ENCODE measurements around the gene PC. TPM values are rescaled to one million over a fixed set of nuclear protein-coding genes. Genes with fewer than 3 reads are reported as not detected.
"Not testable (repeated sequence)": the region's sequence is repeated elsewhere in the genome, so short reads cannot be mapped to it uniquely, and the experiment has no call there.

The PC gene
- total RNA-seq, 1 experiment from 2014 or later, result 40.5 TPM

DNA sequence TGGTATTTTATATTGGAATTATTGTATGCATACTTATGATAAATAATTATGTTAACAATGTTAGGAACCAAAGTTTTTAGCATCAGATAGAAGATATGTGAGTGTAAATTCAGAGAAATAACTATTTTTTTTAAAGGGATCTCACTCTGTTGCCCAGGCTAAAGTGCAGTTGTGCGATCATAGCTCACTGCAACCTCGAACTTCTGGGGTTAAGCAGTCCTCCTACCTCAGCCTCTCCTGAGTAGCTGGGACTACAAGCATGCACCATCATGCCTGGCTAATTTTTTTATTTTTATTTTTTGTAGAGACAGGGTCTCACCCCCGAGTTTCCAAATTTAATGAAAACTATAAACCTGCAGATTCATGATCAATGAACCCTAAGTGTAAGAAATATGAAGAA is 148.6 kb downstream of the PC start:
- no peak overlapping the region for H3K27ac Mint-ChIP-seq (ENCODE audit: unreplicated experiment)
- CTCF ChIA-PET, result no interaction called here
- TF ChIP-seq, protein P1, sequence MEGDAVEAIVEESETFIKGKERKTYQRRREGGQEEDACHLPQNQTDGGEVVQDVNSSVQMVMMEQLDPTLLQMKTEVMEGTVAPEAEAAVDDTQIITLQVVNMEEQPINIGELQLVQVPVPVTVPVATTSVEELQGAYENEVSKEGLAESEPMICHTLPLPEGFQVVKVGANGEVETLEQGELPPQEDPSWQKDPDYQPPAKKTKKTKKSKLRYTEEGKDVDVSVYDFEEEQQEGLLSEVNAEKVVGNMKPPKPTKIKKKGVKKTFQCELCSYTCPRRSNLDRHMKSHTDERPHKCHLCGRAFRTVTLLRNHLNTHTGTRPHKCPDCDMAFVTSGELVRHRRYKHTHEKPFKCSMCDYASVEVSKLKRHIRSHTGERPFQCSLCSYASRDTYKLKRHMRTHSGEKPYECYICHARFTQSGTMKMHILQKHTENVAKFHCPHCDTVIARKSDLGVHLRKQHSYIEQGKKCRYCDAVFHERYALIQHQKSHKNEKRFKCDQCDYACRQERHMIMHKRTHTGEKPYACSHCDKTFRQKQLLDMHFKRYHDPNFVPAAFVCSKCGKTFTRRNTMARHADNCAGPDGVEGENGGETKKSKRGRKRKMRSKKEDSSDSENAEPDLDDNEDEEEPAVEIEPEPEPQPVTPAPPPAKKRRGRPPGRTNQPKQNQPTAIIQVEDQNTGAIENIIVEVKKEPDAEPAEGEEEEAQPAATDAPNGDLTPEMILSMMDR (IDR thresholded peaks at IDR 0.05; ENCODE audit: unreplicated experiment), result no peak
- no peaks in the 10 kb centered on the region for H3K9me3 Mint-ChIP-seq (ENCODE audit: low read depth, unreplicated experiment)
- no peaks in the 10 kb centered on the region for H3K36me3 Mint-ChIP-seq (ENCODE audit: insufficient read depth, unreplicated experiment)
- H3K4me3 Mint-ChIP-seq (ENCODE audit: low read depth, unreplicated experiment), result no peak overlapping the region
- no TSS peak for BruUV-seq (replicated peaks)
- H3K4me1 Mint-ChIP-seq (ENCODE audit: low read depth, unreplicated experiment), result peaks cover 3% of the 10 kb centered on the region
- no peak for DNase-seq
- no peaks in the 10 kb centered on the region for H3K27me3 Mint-ChIP-seq (ENCODE audit: unreplicated experiment)
- intact Hi-C loops (cut with micrococcal nuclease; ENCODE audit: unreplicated experiment), result no loop called here

DNA sequence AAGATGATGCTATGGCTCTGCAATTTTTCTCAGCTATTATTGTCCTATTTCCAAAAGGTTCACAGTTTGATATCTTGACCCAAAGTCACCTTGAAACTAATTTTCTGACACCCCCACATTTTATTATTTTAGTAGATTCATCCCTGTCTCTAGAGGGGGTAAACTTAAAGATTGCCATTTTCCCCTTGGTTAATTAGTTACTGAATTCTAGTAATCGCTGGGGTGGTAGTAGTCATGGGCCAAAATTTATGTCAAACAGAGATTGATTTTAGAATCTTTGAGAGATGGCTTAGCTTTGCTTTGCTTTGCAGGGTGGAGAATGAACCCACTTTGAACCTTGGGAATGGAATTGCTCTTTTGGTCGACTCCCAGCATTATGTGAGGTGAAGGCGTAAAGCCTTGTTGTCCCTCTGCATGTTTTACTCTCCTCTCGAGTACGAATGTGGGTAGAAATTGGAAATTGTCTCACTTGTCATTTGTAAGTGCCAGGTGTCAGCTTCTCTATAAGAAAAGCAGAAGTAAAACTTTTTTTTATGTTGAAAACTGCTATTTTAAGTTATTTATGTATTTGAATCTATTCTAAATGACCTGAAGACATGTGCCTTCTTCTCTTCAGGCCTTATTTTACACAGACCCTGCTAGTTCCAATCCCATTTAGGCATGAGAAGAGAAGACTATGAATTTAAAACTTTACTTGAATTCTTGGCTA is 157.3 kb downstream of the PC start:
- CTCF ChIA-PET, result no interaction called here
- H3K9me3 Mint-ChIP-seq (ENCODE audit: low read depth, unreplicated experiment), result no peaks in the 10 kb centered on the region
- TF ChIP-seq, protein P1 (IDR thresholded peaks at IDR 0.05; ENCODE audit: unreplicated experiment), result no peak
- peaks cover 3% of the 10 kb centered on the region for H3K36me3 Mint-ChIP-seq (ENCODE audit: insufficient read depth, unreplicated experiment)
- no peaks in the 10 kb centered on the region for H3K4me1 Mint-ChIP-seq (ENCODE audit: low read depth, unreplicated experiment)
- no peak overlapping the region for H3K27ac Mint-ChIP-seq (ENCODE audit: unreplicated experiment)
- no peak for DNase-seq
- intact Hi-C loops (cut with micrococcal nuclease; ENCODE audit: unreplicated experiment), result no loop called here
- no TSS peak for BruUV-seq (replicated peaks)
- no peak overlapping the region for H3K4me3 Mint-ChIP-seq (ENCODE audit: low read depth, unreplicated experiment)
- no peaks in the 10 kb centered on the region for H3K27me3 Mint-ChIP-seq (ENCODE audit: unreplicated experiment)

DNA sequence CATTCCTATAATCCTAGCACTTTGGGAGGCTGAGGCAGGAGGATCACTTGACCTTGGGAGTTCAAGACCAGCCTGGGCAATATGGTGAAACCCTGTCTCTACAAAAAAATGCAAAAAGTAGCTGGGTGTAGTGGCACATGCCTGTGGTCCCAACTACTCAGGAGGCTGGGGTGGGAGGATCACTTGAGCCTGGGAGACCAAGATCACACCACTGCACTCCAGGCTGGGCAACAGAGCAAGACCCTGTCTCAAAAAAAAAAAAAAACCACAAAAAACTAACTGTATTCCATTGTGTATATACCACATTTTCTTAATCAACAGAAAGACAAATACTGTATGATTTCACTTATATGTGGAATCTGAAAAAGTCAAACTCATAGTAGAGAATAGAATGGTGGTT is 158.4 kb downstream of the PC start:
- CTCF ChIA-PET; intact Hi-C loops (cut with micrococcal nuclease; ENCODE audit: unreplicated experiment); H3K27ac Mint-ChIP-seq (ENCODE audit: unreplicated experiment); H3K4me3 Mint-ChIP-seq (ENCODE audit: low read depth, unreplicated experiment); BruUV-seq (replicated peaks); H3K27me3 Mint-ChIP-seq (ENCODE audit: unreplicated experiment); H3K36me3 Mint-ChIP-seq (ENCODE audit: insufficient read depth, unreplicated experiment); H3K4me1 Mint-ChIP-seq (ENCODE audit: low read depth, unreplicated experiment); H3K9me3 Mint-ChIP-seq (ENCODE audit: low read depth, unreplicated experiment); DNase-seq: not testable (repeated sequence)

Small RNA genes within 50 kb of the gene (microRNA-seq; reads per million reads assigned to microRNA genes)
- not detected for gene MIR3163

Other genes starting within 250 kb of the PC start
- gene SPTBN2, start 229.2 kb downstream of the PC start, total RNA-seq (2022), result 41.3 and 46.3 TPM in 2 replicates
- 23.5 and 26.2 TPM in 2 replicates for gene RCE1, start 114.9 kb downstream of the PC start, total RNA-seq (2022)
- gene LRFN4, start 101.3 kb downstream of the PC start, total RNA-seq (2022), result 30.1 and 30.3 TPM in 2 replicates
- not detected in 2 replicates for gene C11orf86, start 16.9 kb upstream of the PC start, total RNA-seq (2022)
- gene SYT12, start 64.8 kb upstream of the PC start, total RNA-seq (2022), result 6.2 and 6.4 TPM in 2 replicates
- gene RHOD, start 98.5 kb upstream of the PC start, total RNA-seq (2022), result 24.1 and 24.7 TPM in 2 replicates
- 73.2 and 77.7 TPM in 2 replicates for gene KDM2A, start 160.9 kb upstream of the PC start, total RNA-seq (2022)

All from Calu3 (cell line).